Measurements from ENCODE around the gene TNXB. TPM values are rescaled to one million over a fixed set of nuclear protein-coding genes. Genes with fewer than 3 reads are reported as not detected.

The TNXB gene
- total and polyA plus RNA-seq, 2 of the 4 experiments (the other 2 are of a cell fraction): 0.05 TPM; not detected in 1

- Histone ChIP-seq H3K18ac (ENCODE audit: low read depth, low read length) (no peak overlapping the region), H3K9me3 (ENCODE audit: control insufficient read depth, insufficient read depth, low read length) (no peaks in the 10 kb centered on the region), H2BK20ac (ENCODE audit: low read depth, low read length) (no peak overlapping the region), H4K8ac (ENCODE audit: low read depth in 2 of 2, low read length in 2 of 2) (no peak overlapping the region), H3K14ac (replicated peaks; ENCODE audit: low read depth, low read length) (no peak overlapping the region), H3K23ac (ENCODE audit: low read depth, low read length) (no peak overlapping the region), H3K36me3 (ENCODE audit: control insufficient read depth, insufficient read depth, low read length) (no peaks in the 10 kb centered on the region), H3K4ac (ENCODE audit: low read depth, low read length) (no peak overlapping the region), H3K27ac (ENCODE audit: insufficient read depth, low read length) (no peak overlapping the region), H4K91ac (ENCODE audit: insufficient read depth, low read depth, low read length) (no peak overlapping the region), H2BK120ac (ENCODE audit: low read depth, low read length) (no peak overlapping the region), H3K9me1 (ENCODE audit: insufficient read depth, low read length) (no peaks in the 10 kb centered on the region; the same call in 1 of the 2 replicates), H3K4me1 (ENCODE audit: control insufficient read depth, insufficient read depth, low read length) (peaks cover 7% of the 10 kb centered on the region; the same call in 1 of the 2 replicates), H2BK15ac (ENCODE audit: low read depth, low read length) (no peak overlapping the region), H3K4me2 (ENCODE audit: low read depth, low read length) (no peak overlapping the region), H3K56ac (ENCODE audit: extremely low read depth, insufficient read depth, low read length) (no peak overlapping the region), H2AFZ (replicated peaks; ENCODE audit: low read length, poor library complexity) (no peak overlapping the region), H3K9ac (ENCODE audit: low read depth, low read length) (no peak overlapping the region), H3K79me1 (ENCODE audit: low read depth in 1 of 2, low read length in 2 of 2) (no peaks in the 10 kb centered on the region), H2AK5ac (ENCODE audit: low read depth, low read length) (no peak overlapping the region), H2AK9ac (replicated peaks; ENCODE audit: low read depth, low read length, poor library complexity) (no peak overlapping the region), H4K5ac (ENCODE audit: low read depth, low read length) (no peak overlapping the region), H3K27me3 (ENCODE audit: control insufficient read depth, insufficient read depth, low read length) (0 out of 2 replicates have a peak, but pooled peaks cover 1% of the 10 kb centered on the region), H4K20me1 (ENCODE audit: insufficient read depth, low read length) (no peaks in the 10 kb centered on the region), H2BK5ac (ENCODE audit: low read depth, low read length, poor library complexity, severe bottlenecking) (no peak overlapping the region), H3K4me3 (ENCODE audit: insufficient read depth, low read depth, low read length) (no peak overlapping the region)
- in situ Hi-C loops (cut with MboI; ENCODE audit: low sequenced_read_pairs) (no loop called here), dilution Hi-C loops (cut with HindIII; ENCODE audit: low sequenced_read_pairs, unreplicated experiment) (no loop called here), intact Hi-C loops (cut with micrococcal nuclease) (no loop called here)
- DNase-seq (no peak), ATAC-seq (ENCODE audit: low read depth) (no peak)
- WGBS, 2 experiments (ENCODE audit: extremely low coverage in 2 of 2, insufficient read length in 1 of 2): no CpG with 5 or more reads among the region's 5 CpGs
- CTCF ChIA-PET: no interaction called here
- POLR2A ChIA-PET (ENCODE audit: unreplicated experiment): no interaction called here
- BruUV-seq (replicated peaks): no TSS peak
- no peak for TF ChIP-seq BHLHE40 (IDR thresholded peaks at IDR 0.05; ENCODE audit: low read depth, low read length)
Observed at GRCh38 chr6:32139590-32139989, 30.5 kb upstream of the TNXB start.
